K562 (cell line): ENCODE data around the gene TYRO3. TPM values are rescaled to one million over a fixed set of nuclear protein-coding genes. Genes with fewer than 3 reads are reported as not detected.
"Not testable (repeated sequence)": the region's sequence is repeated elsewhere in the genome, so short reads cannot be mapped to it uniquely, and the experiment has no call there.

Experiments used
- ATAC-seq: fragments of 200-7000 bp; cut with Tn5 transposase; 3 replicates; pipeline ENCODE4 v1.9.1; 2020; ENCODE audit warnings: moderate library complexity
- BruUV-seq: library from RNA; stranded (reverse); fragments of 400-500 nt; replicated peaks from 2 replicates; lab custom pipeline; 2021; lab: Mats Ljungman, UMichigan
- CTCF ChIA-PET: fragments of 300-600 bp; formaldehyde crosslinking; extraction: SDS; loops from one replicate; lab custom pipeline; 2021; ENCODE audit warnings: low intra/inter-chr PET ratio; lab: Yijun Ruan, JAX
- POLR2A ChIA-PET: fragments of 300-600, 350-650 bp; sonication (Branson Sonifier 250); formaldehyde crosslinking; extraction: SDS; loops from one replicate; lab custom pipeline; 2021; ENCODE audit warnings: antibody characterized with exemption, inconsistent platforms; lab: Yijun Ruan, JAX
- DNase-seq, 4 experiments: peaks; one replicate each; pipeline versions ENCODE4 v3.0.0 to v3.0.0-alpha.2; 2011 to 2018; ENCODE audit warnings: low spot score in 3 of 4, mixed read lengths in 3 of 4; ENCODE audit errors: extremely low read depth in 1 of 4
- FAIRE-seq: peaks from 2 replicates; lab custom pipeline; 2011; peaks lifted over from hg19 to GRCh38; lab: Jason Lieb, UNC
- H2AFZ ChIP-seq: 2 replicates; pipeline ENCODE4 v1.6.0; 2011; ENCODE audit warnings: low read depth, low read length, control low read depth, inconsistent platforms
- H3K27ac ChIP-seq: fragments of 200-600 bp; 3 replicates; pipeline ENCODE4 v1.8.0; 2011; ENCODE audit warnings: low read depth, mild to moderate bottlenecking, control low read depth, inconsistent platforms, low read length, moderate library complexity, mixed read lengths; ENCODE audit errors: extremely low read depth
- H3K27me3 ChIP-seq, 2 experiments: fragments of 300-600 bp in 1 of 2; 2 replicates in 1 of 2; 3 replicates in 1 of 2; pipeline versions ENCODE4 v1.6.0 to v1.8.0; 2011; ENCODE audit warnings: inconsistent platforms in 2 of 2, low read length in 2 of 2, mild to moderate bottlenecking in 1 of 2, mixed read lengths in 1 of 2, moderate library complexity in 1 of 2; ENCODE audit not compliant: control insufficient read depth in 2 of 2, insufficient read depth in 2 of 2
- H3K36me3 ChIP-seq: fragments of 300-600 bp; 3 replicates; pipeline ENCODE4 v1.8.0; 2011; ENCODE audit warnings: mild to moderate bottlenecking, low read length, inconsistent platforms; ENCODE audit not compliant: control insufficient read depth, insufficient read depth
- H3K4me1 ChIP-seq, 2 experiments: fragments of 200-600 bp in 1 of 2; replicated peaks in 1 of 2; 2 replicates in 1 of 2; 3 replicates in 1 of 2; pipeline versions ENCODE4 v1.5.1 to v1.8.0; 2011; ENCODE audit warnings: inconsistent platforms in 2 of 2, low read length in 2 of 2, mild to moderate bottlenecking in 1 of 2, mixed read lengths in 1 of 2, moderate library complexity in 1 of 2; ENCODE audit not compliant: control insufficient read depth in 2 of 2, insufficient read depth in 2 of 2
- H3K4me2 ChIP-seq: 2 replicates; pipeline ENCODE4 v1.6.1; 2011; ENCODE audit warnings: low read length, control low read depth, inconsistent platforms, mixed read lengths; ENCODE audit not compliant: insufficient read depth
- H3K4me3 ChIP-seq: fragments of 200-600 bp; sonication (generic), shearing (Covaris generic); 2 replicates; pipeline ENCODE4 v1.5.1; 2016; ENCODE audit warnings: control low read depth, inconsistent platforms
- H3K79me2 ChIP-seq: fragments of 200-600 bp; 3 replicates; pipeline ENCODE4 v1.8.0; 2011; ENCODE audit warnings: low read length, inconsistent platforms; ENCODE audit not compliant: control insufficient read depth, insufficient read depth
- H3K9ac ChIP-seq, 2 experiments: 2 replicates each; pipeline versions ENCODE4 v1.6.0 to v1.6.1; 2011; ENCODE audit warnings: low read depth in 2 of 2, low read length in 2 of 2, control low read depth in 1 of 2, inconsistent platforms in 1 of 2, mild to moderate bottlenecking in 1 of 2, mixed read lengths in 1 of 2; ENCODE audit not compliant: insufficient read depth in 1 of 2
- H3K9me1 ChIP-seq: one replicate; pipeline ENCODE4 v1.6.0; 2011; ENCODE audit warnings: inconsistent platforms, mild to moderate bottlenecking, low read length, moderate library complexity; ENCODE audit not compliant: control insufficient read depth, insufficient read depth
- H3K9me3 ChIP-seq: replicated peaks from 2 replicates; pipeline ENCODE4 v1.5.1; 2011; ENCODE audit warnings: low read depth, low read length, inconsistent platforms; ENCODE audit not compliant: control insufficient read depth, insufficient read depth
- H4K20me1 ChIP-seq: replicated peaks from 2 replicates; pipeline ENCODE4 v1.6.1; 2011; ENCODE audit warnings: low read length, inconsistent platforms, mixed read lengths; ENCODE audit not compliant: control insufficient read depth, insufficient read depth
- E2F5 ChIP-seq: sonication (generic); formaldehyde crosslinking; IDR thresholded peaks from 2 replicates; pipeline ENCODE4 v1.8.0; 2022; ENCODE audit warnings: mild to moderate bottlenecking, missing genetic modification reagents
- MTF1 ChIP-seq: fragments of 250-450 bp; sonication (Bioruptor Pico); IDR thresholded peaks from 2 replicates; pipeline ENCODE4 v1.9.0; 2021; ENCODE audit warnings: moderate library complexity, mild to moderate bottlenecking, inconsistent platforms, borderline replicate concordance
- SRSF3 ChIP-seq: fragments of 200-400 bp; formaldehyde crosslinking; IDR thresholded peaks from 2 replicates; pipeline ENCODE4 v1.6.1; 2016; ENCODE audit warnings: mild to moderate bottlenecking, low read length, moderate library complexity; ENCODE audit not compliant: insufficient read depth
- WGBS: fragments of 100-300 bp; shearing (Covaris generic); methylation state at CpG from one replicate; pipeline ENCODE4 v1.1.6; 2016; ENCODE audit warnings: low coverage, mixed read lengths; ENCODE audit not compliant: insufficient coverage; ENCODE audit errors: missing lambda C conversion rate; 5-methylcytosine and 5-hydroxymethylcytosine counted together
- in situ Hi-C: fragments of 300-500 bp; cut with MboI; formaldehyde crosslinking; loops from 4 replicates; pipeline ENCODE4 v1.15.0; 2018; ENCODE audit warnings: inconsistent platforms, mixed read lengths
- intact Hi-C: fragments of 100-400 bp; cut with micrococcal nuclease; formaldehyde crosslinking; loops from 2 replicates; pipeline ENCODE4 v1.14.2; 2022
- polyA plus RNA-seq, 8 experiments: library from polyadenylated mRNA; depleted of rRNA in 4 of 8; stranded (reverse) in 5 of 8; unstranded in 3 of 8; fragments of >200 nt; fragmentation: Nextera tagmentation in 2 of 8; fragmentation: Illumina TruSeq in 1 of 8; extraction: Ambion mirVana in 2 of 8; extraction: Trizol in 1 of 8; gene quantifications; 2 replicates each; pipeline versions ENCODE4 v1.2.1 to v1.2.3, GENCODE V29; 2011 to 2014; ENCODE audit warnings: inconsistent platforms in 1 of 8, missing spikeins in 1 of 8
- total RNA-seq, 7 experiments: library from RNA; depleted of rRNA in 6 of 7; stranded (reverse); fragments of >200 nt in 6 of 7; fragmentation: Illumina TruSeq in 2 of 7; extraction: Trizol in 2 of 7; gene quantifications; 2 replicates each; pipeline versions ENCODE4 v1.2.1 to v1.2.3, GENCODE V29; 2011 to 2021; ENCODE audit warnings: low replicate concordance in 1 of 7

TYRO3 gene
- total and polyA plus RNA-seq, 9 of the 15 experiments (the other 6 are each of a cell fraction or from before 2014, with no cell fraction given): 2.6 to 39.6 (median 18.6) TPM

- 86% methylated on average over 1 of the region's 1 CpG for WGBS
Observed at GRCh38 chr15:41569232-41569631, 10.2 kb downstream of the TYRO3 start.

GRCh38 chr15:41570764-41571163 is 11.8 kb downstream of the TYRO3 start:
- BruUV-seq: no TSS peak
- Histone ChIP-seq H3K9ac (no peak overlapping the region), H3K79me2 (no peaks in the 10 kb centered on the region), H3K4me3 (no peak overlapping the region), H3K9me3 (no peaks in the 10 kb centered on the region), H4K20me1 (no peaks in the 10 kb centered on the region), H2AFZ (no peak overlapping the region), H3K4me2 (no peak overlapping the region), H3K27ac (no peak overlapping the region), H3K4me1 (peaks cover 30 to 31% of the 10 kb centered on the region in 2 experiments), H3K36me3 (peaks cover 77% of the 10 kb centered on the region; the same call in 2 of the 3 replicates), H3K27me3 (no peaks in the 10 kb centered on the region), H3K9me1 (no peaks in the 10 kb centered on the region)
- WGBS: 77% methylated on average over 3 of the region's 3 CpGs
- CTCF ChIA-PET: no interaction called here
- no peak for ATAC-seq
- TF ChIP-seq MTF1 (CRISPR knock-in tag) (no peak), SRSF3 (no peak), E2F5 (CRISPR knock-in tag) (no peak)
- in situ Hi-C loops: no loop called here
- intact Hi-C loops: no loop called here
- POLR2A ChIA-PET: interaction anchor here (1.8 to 4.8 kb wide), 2 partner anchors 9 to 13 kb away, joined by 4 to 16 read pairs; no protein-coding TSS in a partner anchor
- no peak for DNase-seq
- FAIRE-seq: no peak

More at GRCh38 chr15:41569232-41569631, 10.2 kb downstream of the TYRO3 start:
- Histone ChIP-seq H3K4me1 (peaks cover 43 to 45% of the 10 kb centered on the region in 2 experiments), H3K36me3 (peaks cover 70% of the 10 kb centered on the region; the same call in 2 of the 3 replicates)
- H4K20me1 ChIP-seq, DNase-seq, BruUV-seq, H3K9me3 ChIP-seq, H3K4me2 ChIP-seq, CTCF ChIA-PET, H3K4me3 ChIP-seq, H3K9me1 ChIP-seq, ATAC-seq, intact Hi-C loops, H3K27ac ChIP-seq, FAIRE-seq, H3K9ac ChIP-seq, H3K79me2 ChIP-seq, H2AFZ ChIP-seq, in situ Hi-C loops, H3K27me3 ChIP-seq: not testable (repeated sequence)
- POLR2A ChIA-PET: interaction anchor here (0.6 to 0.9 kb wide), 4 partner anchors 31 to 126 kb away, joined by 3 to 4 read pairs (median 3); no protein-coding TSS in a partner anchor
